Chondrocyte (in vitro differentiated cells): ENCODE data around the gene TBX1. TPM values are rescaled to one million over a fixed set of nuclear protein-coding genes. Genes with fewer than 3 reads are reported as not detected.

Source experiments
- DNase-seq: peaks from one replicate; pipeline ENCODE4 v3.0.0; 2021; ENCODE audit warnings: mixed read lengths, low spot score
- H3K27ac Mint-ChIP-seq: one replicate; pipeline ENCODE4 v1.8.0; 2021; ENCODE audit warnings: mild to moderate bottlenecking, moderate library complexity, mixed read lengths; ENCODE audit not compliant: unreplicated experiment
- H3K27me3 Mint-ChIP-seq: 2 replicates; pipeline ENCODE4 v1.8.0; 2021; ENCODE audit warnings: low read depth, mixed read lengths
- H3K36me3 Mint-ChIP-seq: 2 replicates; pipeline ENCODE4 v1.8.0; 2021; ENCODE audit warnings: low read depth, mixed read lengths
- H3K4me1 Mint-ChIP-seq: 2 replicates; pipeline ENCODE4 v1.8.0; 2021; ENCODE audit warnings: low read depth, mild to moderate bottlenecking, mixed read lengths
- H3K4me3 Mint-ChIP-seq: one replicate; pipeline ENCODE4 v1.8.0; 2021; ENCODE audit warnings: mild to moderate bottlenecking, moderate library complexity, mixed read lengths; ENCODE audit not compliant: unreplicated experiment
- H3K9me3 Mint-ChIP-seq: 2 replicates; pipeline ENCODE4 v1.8.0; 2021; ENCODE audit warnings: low read depth, mixed read lengths
- total RNA-seq: library from RNA; stranded (reverse); gene quantifications from 3 replicates; pipeline ENCODE4 v1.2.1, GENCODE V29; 2021
- TF ChIP-seq, protein P1 (sequence below): fragments of 200-600 bp; sonication (generic); IDR thresholded peaks from 2 replicates; pipeline ENCODE4 v1.5.0; 2021; ENCODE audit warnings: antibody characterized with exemption, mild to moderate bottlenecking, moderate library complexity

TBX1 gene
- total RNA-seq, 1 donor from 2014 or later: not detected

- no peaks in the 10 kb centered on the region for H3K36me3 Mint-ChIP-seq
- DNase-seq: no peak
- no peaks in the 10 kb centered on the region for H3K27me3 Mint-ChIP-seq
- TF ChIP-seq, protein P1, sequence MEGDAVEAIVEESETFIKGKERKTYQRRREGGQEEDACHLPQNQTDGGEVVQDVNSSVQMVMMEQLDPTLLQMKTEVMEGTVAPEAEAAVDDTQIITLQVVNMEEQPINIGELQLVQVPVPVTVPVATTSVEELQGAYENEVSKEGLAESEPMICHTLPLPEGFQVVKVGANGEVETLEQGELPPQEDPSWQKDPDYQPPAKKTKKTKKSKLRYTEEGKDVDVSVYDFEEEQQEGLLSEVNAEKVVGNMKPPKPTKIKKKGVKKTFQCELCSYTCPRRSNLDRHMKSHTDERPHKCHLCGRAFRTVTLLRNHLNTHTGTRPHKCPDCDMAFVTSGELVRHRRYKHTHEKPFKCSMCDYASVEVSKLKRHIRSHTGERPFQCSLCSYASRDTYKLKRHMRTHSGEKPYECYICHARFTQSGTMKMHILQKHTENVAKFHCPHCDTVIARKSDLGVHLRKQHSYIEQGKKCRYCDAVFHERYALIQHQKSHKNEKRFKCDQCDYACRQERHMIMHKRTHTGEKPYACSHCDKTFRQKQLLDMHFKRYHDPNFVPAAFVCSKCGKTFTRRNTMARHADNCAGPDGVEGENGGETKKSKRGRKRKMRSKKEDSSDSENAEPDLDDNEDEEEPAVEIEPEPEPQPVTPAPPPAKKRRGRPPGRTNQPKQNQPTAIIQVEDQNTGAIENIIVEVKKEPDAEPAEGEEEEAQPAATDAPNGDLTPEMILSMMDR: no peak
- no peaks in the 10 kb centered on the region for H3K9me3 Mint-ChIP-seq
- no peak overlapping the region for H3K27ac Mint-ChIP-seq
- H3K4me1 Mint-ChIP-seq: peaks cover 3% of the 10 kb centered on the region
- no peak overlapping the region for H3K4me3 Mint-ChIP-seq
These were observed 19.5 kb upstream of the TBX1 start for GRCh38 chr22:19741053-19741452.

DNA sequence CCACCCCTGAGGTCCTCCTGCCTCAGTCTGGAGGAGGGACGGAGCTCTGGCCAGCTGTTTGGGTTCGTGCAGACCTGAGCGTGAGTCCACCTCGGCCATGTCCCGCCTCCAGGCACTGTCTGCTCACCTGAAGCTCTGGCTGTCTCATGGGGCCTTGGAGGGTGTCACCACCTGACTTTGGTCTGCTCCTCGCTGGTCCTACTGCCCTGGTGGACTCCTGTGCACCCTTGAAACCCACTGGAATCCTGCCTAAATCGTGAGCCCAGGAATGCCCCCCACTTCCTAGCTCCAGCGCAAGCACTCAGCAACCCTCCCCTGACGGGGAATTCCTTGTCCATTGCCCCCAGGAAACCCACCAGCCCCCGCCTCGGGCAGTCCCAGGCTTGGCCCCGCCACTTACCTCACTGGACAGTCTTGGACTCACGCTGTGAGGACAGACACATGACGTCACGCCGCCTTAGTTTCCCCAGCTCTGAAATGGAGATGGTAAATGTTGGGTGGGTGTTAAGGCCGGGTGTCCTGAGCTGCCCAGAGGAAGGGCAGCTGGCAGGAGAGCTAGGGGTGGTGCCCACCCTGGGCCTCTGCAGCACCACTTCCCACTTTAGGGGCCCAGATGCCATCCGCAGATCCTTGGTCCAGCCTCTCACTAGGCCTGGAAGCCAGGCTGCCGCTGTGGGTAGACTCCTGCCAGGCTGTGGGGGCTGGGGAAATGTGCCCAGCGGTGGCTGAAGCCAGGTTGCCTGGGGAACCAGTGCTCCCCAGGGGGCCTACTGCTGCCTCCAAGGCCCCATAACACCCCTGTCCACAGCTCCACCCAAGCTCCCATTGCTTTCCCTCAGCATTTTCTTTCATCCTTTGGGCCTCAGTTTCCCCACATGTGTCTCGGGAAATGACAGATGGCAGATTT, 18.2 kb upstream of the TBX1 start:
- no peak overlapping the region for H3K27ac Mint-ChIP-seq
- H3K4me1 Mint-ChIP-seq: peaks cover 3% of the 10 kb centered on the region
- H3K9me3 Mint-ChIP-seq: no peaks in the 10 kb centered on the region
- H3K36me3 Mint-ChIP-seq: no peaks in the 10 kb centered on the region
- TF ChIP-seq, protein P1: no peak
- H3K27me3 Mint-ChIP-seq: no peaks in the 10 kb centered on the region
- no peak overlapping the region for H3K4me3 Mint-ChIP-seq
- no peak for DNase-seq

DNA sequence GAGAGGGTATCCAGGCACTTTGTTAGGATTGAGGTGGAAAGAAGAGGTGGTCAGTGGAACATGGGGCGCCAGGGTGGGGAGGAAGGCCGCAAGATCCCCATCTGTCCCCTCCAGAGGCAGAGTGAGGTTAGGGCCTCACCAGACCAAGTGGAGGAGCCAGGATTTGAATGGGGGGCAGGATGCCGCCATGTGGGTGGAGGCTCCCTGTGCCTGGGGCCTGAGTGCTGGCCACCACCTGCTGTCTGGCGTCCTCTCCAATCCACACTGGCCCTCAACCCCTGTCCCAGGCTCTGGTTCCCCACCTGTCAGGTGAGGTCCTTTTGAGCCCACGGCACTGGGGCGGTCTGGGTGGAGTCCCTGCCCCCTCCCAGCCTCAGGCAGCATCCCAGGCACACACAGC, 17.5 kb upstream of the TBX1 start:
- Mint-ChIP-seq H3K27me3 (no peaks in the 10 kb centered on the region), H3K36me3 (no peaks in the 10 kb centered on the region), H3K4me1 (peaks cover 3% of the 10 kb centered on the region), H3K9me3 (no peaks in the 10 kb centered on the region), H3K4me3 (no peak overlapping the region), H3K27ac (no peak overlapping the region)
- TF ChIP-seq, protein P1: no peak
- DNase-seq: no peak

DNA sequence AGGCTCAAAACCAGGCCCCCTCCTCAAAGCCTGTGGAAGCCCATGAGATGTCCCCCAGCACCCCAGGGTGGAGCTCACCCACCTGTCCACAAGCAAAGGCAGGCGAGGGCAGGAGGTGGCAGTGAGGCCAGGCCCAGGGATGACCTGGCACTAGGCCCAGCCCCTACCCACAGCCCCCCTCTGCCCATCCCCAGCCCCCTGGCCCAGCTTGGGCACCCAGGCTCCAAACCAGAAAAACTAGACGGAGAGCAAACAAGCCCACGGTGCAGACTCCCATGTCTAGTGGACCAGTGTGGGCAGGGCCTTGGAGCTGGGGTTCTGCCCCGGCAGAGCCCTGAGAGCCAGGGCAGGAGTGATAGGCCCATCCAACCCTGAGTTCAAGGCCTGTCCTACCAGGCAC, 16.9 kb upstream of the TBX1 start:
- TF ChIP-seq, protein P1: no peak
- peaks cover 3% of the 10 kb centered on the region for H3K4me1 Mint-ChIP-seq
- no peak overlapping the region for H3K27ac Mint-ChIP-seq
- H3K9me3 Mint-ChIP-seq: no peaks in the 10 kb centered on the region
- DNase-seq: no peak
- no peak overlapping the region for H3K4me3 Mint-ChIP-seq
- no peaks in the 10 kb centered on the region for H3K36me3 Mint-ChIP-seq
- H3K27me3 Mint-ChIP-seq: no peaks in the 10 kb centered on the region

DNA sequence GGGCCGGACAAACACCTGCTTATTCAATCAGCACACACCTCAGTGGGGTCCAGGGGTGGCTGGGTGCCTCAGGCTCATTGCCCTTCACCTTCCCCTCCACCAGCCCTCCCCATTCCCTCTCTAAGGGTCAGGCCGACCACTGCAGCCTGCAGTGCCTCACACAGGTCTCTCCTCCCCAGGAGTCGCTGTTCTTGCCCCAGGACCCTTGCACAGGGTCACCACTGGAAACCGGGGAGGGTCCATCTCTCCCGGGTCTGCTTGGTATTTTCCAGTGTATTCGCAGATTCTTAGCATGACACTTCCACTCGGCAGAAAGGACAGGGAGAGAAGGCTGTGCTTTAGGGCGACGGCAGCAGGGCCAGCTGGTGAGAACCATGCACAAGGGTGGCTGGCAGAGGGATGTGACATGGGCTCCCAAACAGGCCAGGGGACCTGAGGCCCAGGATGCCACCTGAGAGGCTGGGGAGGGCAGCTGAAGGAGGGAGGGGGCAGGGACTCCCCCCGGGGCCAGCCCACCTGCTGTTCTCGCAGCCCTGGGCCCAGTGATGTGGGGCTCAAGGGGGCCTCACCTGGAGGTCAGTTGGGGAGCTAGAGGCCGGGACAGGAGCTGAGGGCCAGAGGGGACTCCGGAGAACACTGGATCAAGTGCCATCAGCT, 16.1 kb upstream of the TBX1 start:
- H3K27ac Mint-ChIP-seq: no peak overlapping the region
- H3K27me3 Mint-ChIP-seq: no peaks in the 10 kb centered on the region

More for the DNA sequence above, 16.1 kb upstream of the TBX1 start:
- H3K4me1 Mint-ChIP-seq: peaks cover 3% of the 10 kb centered on the region
- no peaks in the 10 kb centered on the region for H3K9me3 Mint-ChIP-seq
- no peak for DNase-seq
- H3K4me3 Mint-ChIP-seq: no peak overlapping the region
- H3K36me3 Mint-ChIP-seq: no peaks in the 10 kb centered on the region
- TF ChIP-seq, protein P1: no peak
